GM12878 (cell line): ENCODE results near the gene ADAMTSL5.

Experiments used
- CHD2 ChIP-seq: IDR thresholded peaks from 2 replicates; pipeline ENCODE4 v1.6.1; 2011; ENCODE audit warnings: low read depth, low read length, improper control_type of control experiment, borderline replicate concordance
- HDAC6 ChIP-seq: fragments of 200-600 bp; sonication (generic); IDR thresholded peaks from one replicate; pipeline ENCODE4 v1.8.0; 2017; ENCODE audit warnings: antibody characterized with exemption; ENCODE audit not compliant: unreplicated experiment
- NRF1 ChIP-seq: conservative IDR thresholded peaks from 2 replicates; pipeline ENCODE4 v1.6.1; 2011; ENCODE audit warnings: mild to moderate bottlenecking, low read depth, low read length, improper control_type of control experiment
- TCF7 ChIP-seq: IDR thresholded peaks from 2 replicates; pipeline ENCODE4 v1.6.1; 2014; ENCODE audit warnings: antibody characterized with exemption, borderline replicate concordance
- TF ChIP-seq, protein P1 (sequence below), 3 experiments: IDR thresholded peaks in 2 of 3; conservative IDR thresholded peaks in 1 of 3; 2 replicates each; pipeline ENCODE4 v1.5.1; 2011; ENCODE audit warnings: low read depth in 3 of 3, low read length in 3 of 3, mild to moderate bottlenecking in 3 of 3, control low read depth in 2 of 3, moderate library complexity in 2 of 3, inconsistent platforms in 1 of 3, mixed read lengths in 1 of 3; ENCODE audit not compliant: control insufficient read depth in 2 of 3, insufficient read depth in 1 of 3; ENCODE audit errors: extremely low read depth in 1 of 3

DNA sequence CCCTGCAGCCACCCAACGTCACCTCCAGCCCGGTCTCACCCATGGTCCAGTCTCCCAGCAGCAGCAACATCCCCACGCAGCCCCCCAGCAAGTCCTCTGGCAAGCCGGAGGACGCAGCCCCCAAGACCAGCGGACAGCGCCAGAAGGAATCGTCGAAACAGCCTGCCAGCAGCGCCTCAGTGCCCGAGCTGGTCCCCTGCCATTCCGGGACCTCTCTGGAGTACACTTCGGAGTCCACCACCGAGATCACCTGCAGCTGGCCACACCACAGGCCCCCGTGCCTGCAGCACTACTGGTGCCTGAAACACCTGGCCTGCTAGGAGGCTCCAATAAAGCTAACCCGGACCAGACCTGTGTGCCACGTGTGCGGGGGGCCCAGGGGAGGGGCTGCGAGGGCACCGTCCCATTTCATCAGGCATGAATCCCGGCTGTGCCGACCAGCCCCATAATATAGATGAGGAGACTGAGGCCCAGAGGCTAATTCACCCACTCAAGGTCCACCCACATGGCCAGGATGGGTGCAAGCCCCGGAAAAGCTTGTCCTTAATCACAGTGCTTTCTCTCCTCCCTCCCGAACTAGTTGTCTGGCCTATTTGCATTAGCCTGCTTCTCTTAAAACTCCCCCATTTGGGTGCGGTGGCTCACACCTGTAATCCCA, 15.1 kb downstream of the ADAMTSL5 start:
- TF ChIP-seq TCF7 (no peak), NRF1 (no peak), HDAC6 (no peak), CHD2 (no peak)
- TF ChIP-seq, protein P1, sequence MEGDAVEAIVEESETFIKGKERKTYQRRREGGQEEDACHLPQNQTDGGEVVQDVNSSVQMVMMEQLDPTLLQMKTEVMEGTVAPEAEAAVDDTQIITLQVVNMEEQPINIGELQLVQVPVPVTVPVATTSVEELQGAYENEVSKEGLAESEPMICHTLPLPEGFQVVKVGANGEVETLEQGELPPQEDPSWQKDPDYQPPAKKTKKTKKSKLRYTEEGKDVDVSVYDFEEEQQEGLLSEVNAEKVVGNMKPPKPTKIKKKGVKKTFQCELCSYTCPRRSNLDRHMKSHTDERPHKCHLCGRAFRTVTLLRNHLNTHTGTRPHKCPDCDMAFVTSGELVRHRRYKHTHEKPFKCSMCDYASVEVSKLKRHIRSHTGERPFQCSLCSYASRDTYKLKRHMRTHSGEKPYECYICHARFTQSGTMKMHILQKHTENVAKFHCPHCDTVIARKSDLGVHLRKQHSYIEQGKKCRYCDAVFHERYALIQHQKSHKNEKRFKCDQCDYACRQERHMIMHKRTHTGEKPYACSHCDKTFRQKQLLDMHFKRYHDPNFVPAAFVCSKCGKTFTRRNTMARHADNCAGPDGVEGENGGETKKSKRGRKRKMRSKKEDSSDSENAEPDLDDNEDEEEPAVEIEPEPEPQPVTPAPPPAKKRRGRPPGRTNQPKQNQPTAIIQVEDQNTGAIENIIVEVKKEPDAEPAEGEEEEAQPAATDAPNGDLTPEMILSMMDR (IDR thresholded peaks at IDR 0.05 in 2 of 3, conservative IDR thresholded peaks at IDR 0.05 in 1 of 3; ENCODE audit: control insufficient read depth in 2 of 3, extremely low read depth in 1 of 3, insufficient read depth in 1 of 3, low read depth in 3 of 3, low read length in 3 of 3), result no peak
